T-helper 1 cell treated with Interleukin-12 subunit alpha and Interleukin-12 subunit beta and Interleukin-4 antibody, amounts not matched to agents 30 ng/mL and 1 ng/mL, for 36 hours (primary cell): ENCODE results near the gene TNK1. TPM values are rescaled to one million over a fixed set of nuclear protein-coding genes. Genes with fewer than 3 reads are reported as not detected.

Experiments
- intact Hi-C: fragments of 100-400 bp; cut with micrococcal nuclease; formaldehyde crosslinking; loops from one replicate; pipeline ENCODE4 v1.15.1; 2024
- total RNA-seq: library from RNA; stranded (reverse); gene quantifications from 2 replicates; pipeline ENCODE4 v1.2.3, GENCODE V29; 2022

TNK1 gene
- total RNA-seq, 1 donor from 2014 or later = 1.1 TPM

- intact Hi-C loops = no loop called here
Observed at GRCh38 chr17:7429722-7430121, 48.8 kb downstream of the TNK1 start.

DNA sequence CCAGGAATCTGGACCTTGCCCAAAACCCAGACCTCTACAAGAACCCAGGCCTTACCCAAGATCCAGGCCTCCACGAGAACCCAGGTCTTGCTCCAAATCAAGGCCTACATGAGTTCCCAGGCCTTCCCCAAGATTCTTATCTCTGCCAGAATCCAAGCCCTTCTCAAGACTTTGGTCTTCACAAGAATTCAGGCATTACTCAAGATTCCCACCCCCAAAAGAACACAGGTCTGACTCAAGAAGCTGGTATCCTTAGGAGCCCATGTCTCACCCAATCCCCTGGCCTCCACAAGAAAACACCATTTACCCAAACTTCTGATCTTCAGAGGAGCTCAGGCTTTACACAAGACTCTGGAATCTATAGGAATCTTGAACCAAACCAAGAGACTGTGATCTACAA, 50.3 kb downstream of the TNK1 start:
- intact Hi-C loops = no loop called here

DNA sequence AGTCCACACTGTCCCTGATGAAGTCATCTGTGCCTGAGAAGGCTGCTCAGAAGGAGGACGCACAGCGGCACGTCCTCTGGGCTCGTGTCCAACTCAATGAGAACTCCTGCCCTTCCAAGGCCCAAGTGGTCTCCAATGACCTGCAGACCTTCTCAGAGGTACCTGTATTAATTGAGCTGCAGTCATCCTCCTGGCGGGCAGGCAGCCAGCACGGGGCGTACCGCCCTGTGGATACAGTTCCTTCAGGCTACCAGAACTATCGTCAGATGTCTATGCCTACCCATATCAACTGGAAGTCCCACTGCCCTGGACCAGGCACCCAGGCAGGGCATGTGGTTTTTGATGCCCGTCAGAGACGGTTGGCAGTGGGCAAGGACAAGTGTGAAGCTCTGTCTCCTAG, 51.4 kb downstream of the TNK1 start:
- intact Hi-C loops = no loop called here

DNA sequence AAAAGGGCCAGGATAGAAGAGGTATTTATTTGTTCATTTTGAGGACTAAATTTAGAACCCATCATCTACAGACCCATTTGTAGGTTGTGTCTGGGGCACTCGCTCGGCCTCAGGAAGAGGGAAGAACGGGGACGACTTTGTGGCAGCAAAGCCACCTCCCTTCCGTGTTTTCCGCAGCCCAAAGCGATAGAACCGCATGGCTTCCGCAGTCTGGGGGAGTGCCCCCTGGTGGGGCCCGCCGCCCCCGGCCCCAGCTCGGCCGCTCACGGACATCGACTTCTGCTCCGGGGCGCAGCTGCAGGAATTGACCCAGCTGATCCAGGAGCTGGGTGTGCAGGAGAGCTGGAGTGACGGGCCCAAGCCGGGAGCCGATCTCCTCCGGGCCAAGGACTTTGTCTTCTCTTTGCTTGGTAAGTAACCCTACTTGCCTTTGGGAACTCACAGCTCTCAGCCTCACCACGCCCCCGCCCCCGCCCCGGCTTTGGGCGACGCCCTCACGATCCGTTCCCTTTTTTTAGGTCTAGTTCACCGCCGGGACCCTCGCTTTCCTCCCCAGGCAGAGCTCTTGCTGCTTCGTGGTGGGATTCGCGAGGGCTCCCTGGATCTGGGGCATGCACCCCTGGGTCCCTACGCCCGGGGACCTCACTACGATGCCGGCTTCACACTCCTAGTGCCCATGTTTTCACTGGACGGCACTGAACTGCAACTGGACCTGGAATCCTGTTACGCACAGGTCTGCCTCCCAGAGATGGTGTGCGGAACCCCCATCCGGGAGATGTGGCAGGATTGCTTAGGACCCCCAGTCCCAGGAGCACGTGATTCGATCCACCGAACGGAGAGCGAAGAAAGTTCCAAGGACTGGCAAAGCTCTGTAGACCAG, 55.0 kb downstream of the TNK1 start:
- intact Hi-C loops = loop anchor here (1.0 to 2.0 kb wide), 21 partner anchors 19 to 813 kb away; partner anchors contain the start of genes ACADVL, ATP1B2, CTC1 and DLG4

DNA sequence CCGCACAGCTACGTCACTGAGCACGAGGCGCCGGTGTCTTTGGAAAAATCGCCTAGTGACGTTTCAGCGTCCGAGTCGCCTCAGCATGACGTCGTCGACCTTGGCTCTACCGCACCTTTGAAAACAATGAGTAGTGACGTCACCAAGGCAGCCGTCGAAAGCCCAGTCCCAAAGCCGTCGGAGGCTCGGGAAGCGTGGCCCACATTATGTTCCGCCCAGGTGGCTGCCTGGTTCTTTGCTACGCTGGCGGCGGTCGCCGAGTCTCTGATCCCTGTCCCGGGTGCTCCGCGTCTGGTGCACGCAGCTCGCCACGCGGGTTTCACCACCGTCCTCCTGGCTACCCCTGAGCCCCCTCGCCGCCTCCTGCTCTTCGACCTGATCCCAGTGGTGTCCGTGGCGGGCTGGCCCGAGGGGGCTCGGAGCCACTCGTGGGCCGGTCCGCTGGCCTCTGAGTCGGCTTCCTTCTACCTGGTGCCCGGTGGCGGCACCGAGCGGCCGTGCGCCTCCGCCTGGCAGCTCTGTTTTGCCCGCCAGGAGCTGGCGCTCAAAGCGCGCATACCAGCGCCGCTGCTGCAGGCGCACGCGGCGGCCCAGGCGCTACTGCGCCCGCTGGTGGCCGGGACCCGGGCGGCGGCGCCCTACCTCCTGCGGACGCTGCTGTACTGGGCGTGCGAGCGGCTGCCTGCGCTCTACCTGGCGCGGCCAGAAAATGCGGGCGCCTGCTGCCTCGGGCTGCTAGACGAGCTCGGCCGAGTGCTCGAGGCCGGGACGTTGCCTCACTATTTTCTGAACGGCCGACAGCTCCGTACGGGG, 55.9 kb downstream of the TNK1 start:
- intact Hi-C loops = loop anchor here (1.0 to 2.0 kb wide), 2 partner anchors 9 to 812 kb away; partner anchors contain the start of genes CHRNB1, CTC1 and PFAS

DNA sequence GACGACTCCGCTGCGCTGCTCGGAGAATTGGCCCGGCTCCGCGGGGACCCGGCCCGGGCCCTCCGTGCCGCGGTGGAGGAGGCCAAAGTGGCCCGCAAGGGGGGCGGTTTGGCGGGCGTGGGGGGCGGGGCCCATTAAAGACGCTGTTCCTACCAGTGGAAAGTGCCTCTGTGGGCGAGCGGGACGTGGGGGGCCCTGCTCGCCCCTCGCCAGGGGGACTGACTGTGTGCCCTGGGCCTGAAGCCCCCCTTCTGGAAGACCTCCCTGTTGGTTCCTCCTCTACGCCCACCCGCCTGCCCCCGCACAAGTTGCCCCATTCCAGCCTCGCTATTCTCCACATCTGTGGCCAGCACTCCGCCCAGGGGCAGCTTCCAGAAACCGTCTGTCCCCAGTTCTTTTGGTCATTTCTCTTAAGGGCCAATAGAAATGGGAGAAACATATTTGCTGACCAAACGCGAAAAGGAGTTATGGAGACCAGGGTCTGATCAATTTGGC, 56.5 kb downstream of the TNK1 start:
- intact Hi-C loops = loop anchor here (1.0 to 2.0 kb wide), 2 partner anchors 8 to 811 kb away; partner anchors contain the start of genes CHRNB1, CTC1 and PFAS

GRCh38 chr17:7437950-7438614, 57.2 kb downstream of the TNK1 start:
- intact Hi-C loops = loop anchor here (1.0 to 2.0 kb wide), 2 partner anchors 7 to 811 kb away; partner anchors contain the start of genes CHRNB1, CTC1 and PFAS

GRCh38 chr17:7438656-7439460, 58.0 kb downstream of the TNK1 start:
- intact Hi-C loops = no loop called here

Other genes starting within 250 kb of the TNK1 start
- 1.5 and 2.5 TPM in 2 replicates for gene ASGR1, start 201.7 kb upstream of the TNK1 start, total RNA-seq
- 16.1 and 18.5 TPM in 2 replicates for gene DLG4, start 161.3 kb upstream of the TNK1 start, total RNA-seq
- gene ACADVL, start 161.2 kb upstream of the TNK1 start, total RNA-seq = 479 and 485 TPM in 2 replicates
- gene DVL2, start 146.6 kb upstream of the TNK1 start, total RNA-seq = 46.8 and 46.9 TPM in 2 replicates
- 61.5 and 67.3 TPM in 2 replicates for gene PHF23, start 141.6 kb upstream of the TNK1 start, total RNA-seq
- gene GABARAP, start 138.6 kb upstream of the TNK1 start, total RNA-seq = 287 and 288 TPM in 2 replicates
- 167 and 170 TPM in 2 replicates for gene CTDNEP1, start 129.4 kb upstream of the TNK1 start, total RNA-seq
- gene ELP5, start 128.9 kb upstream of the TNK1 start, total RNA-seq = 45.0 and 50.6 TPM in 2 replicates
- gene CLDN7, start 118.6 kb upstream of the TNK1 start, total RNA-seq = 0.12 and 0.49 TPM in 2 replicates
- gene SLC2A4, start 99.4 kb upstream of the TNK1 start, total RNA-seq = 0.12 TPM in 1 of 2 replicates, not detected in the other
- gene YBX2, start 86.5 kb upstream of the TNK1 start, total RNA-seq = 0.39 and 0.63 TPM in 2 replicates
- 697 and 698 TPM in 2 replicates for gene EIF5A, start 73.5 kb upstream of the TNK1 start, total RNA-seq
- 88.7 and 90.6 TPM in 2 replicates for gene GPS2, start 65.7 kb upstream of the TNK1 start, total RNA-seq
- 37.2 and 37.7 TPM in 2 replicates for gene NEURL4, start 51.8 kb upstream of the TNK1 start, total RNA-seq
- gene ACAP1, start 44.6 kb upstream of the TNK1 start, total RNA-seq = 693 and 701 TPM in 2 replicates
- gene KCTD11, start 28.9 kb upstream of the TNK1 start, total RNA-seq = 10.2 and 10.3 TPM in 2 replicates
- 0.17 TPM in 1 of 2 replicates, not detected in the other for gene TMEM95, start 25.9 kb upstream of the TNK1 start, total RNA-seq
- 127 and 139 TPM in 2 replicates for gene PLSCR3, start 13.4 kb downstream of the TNK1 start, total RNA-seq
- 51.6 and 53.9 TPM in 2 replicates for gene TMEM256, start 23.0 kb downstream of the TNK1 start, total RNA-seq
- 1.5 and 2.1 TPM in 2 replicates for gene NLGN2, start 26.8 kb downstream of the TNK1 start, total RNA-seq
- gene SPEM1, start 39.2 kb downstream of the TNK1 start, total RNA-seq = 0.22 TPM in 1 of 2 replicates, not detected in the other
- gene SPEM2, start 44.5 kb downstream of the TNK1 start, total RNA-seq = not detected in 2 replicates
- not detected in 2 replicates for gene SPEM3, start 47.8 kb downstream of the TNK1 start, total RNA-seq
- gene TMEM102, start 54.3 kb downstream of the TNK1 start, total RNA-seq = 16.0 and 16.3 TPM in 2 replicates
- gene FGF11, start 58.4 kb downstream of the TNK1 start, total RNA-seq = 15.0 and 15.4 TPM in 2 replicates
- gene CHRNB1, start 64.0 kb downstream of the TNK1 start, total RNA-seq = 12.5 and 15.4 TPM in 2 replicates
- gene ZBTB4, start 98.5 kb downstream of the TNK1 start, total RNA-seq = 25.2 and 26.5 TPM in 2 replicates
- gene SLC35G6, start 100.4 kb downstream of the TNK1 start, total RNA-seq = not detected in 2 replicates
- gene POLR2A, start 103.3 kb downstream of the TNK1 start, total RNA-seq = 208 and 222 TPM in 2 replicates
- gene TNFSF12, start 168.0 kb downstream of the TNK1 start, total RNA-seq = 79.9 and 96.4 TPM in 2 replicates
- gene TNFSF13, start 177.7 kb downstream of the TNK1 start, total RNA-seq = 6.0 and 6.3 TPM in 2 replicates
- 55.0 and 58.3 TPM in 2 replicates for gene SENP3, start 180.8 kb downstream of the TNK1 start, total RNA-seq
- 8.0 TPM in 2 replicates for gene CD68, start 198.5 kb downstream of the TNK1 start, total RNA-seq
- 85.1 and 88.0 TPM in 2 replicates for gene MPDU1, start 202.8 kb downstream of the TNK1 start, total RNA-seq
- gene SOX15, start 209.0 kb downstream of the TNK1 start, total RNA-seq = 0.20 and 0.27 TPM in 2 replicates
- gene FXR2, start 233.8 kb downstream of the TNK1 start, total RNA-seq = 32.6 and 40.1 TPM in 2 replicates
- gene SAT2, start 246.7 kb downstream of the TNK1 start, total RNA-seq = 27.4 and 29.0 TPM in 2 replicates
- gene SHBG, start 249.0 kb downstream of the TNK1 start, total RNA-seq = not detected in 2 replicates